ENCODE results near the gene CNTNAP5.

DNA sequence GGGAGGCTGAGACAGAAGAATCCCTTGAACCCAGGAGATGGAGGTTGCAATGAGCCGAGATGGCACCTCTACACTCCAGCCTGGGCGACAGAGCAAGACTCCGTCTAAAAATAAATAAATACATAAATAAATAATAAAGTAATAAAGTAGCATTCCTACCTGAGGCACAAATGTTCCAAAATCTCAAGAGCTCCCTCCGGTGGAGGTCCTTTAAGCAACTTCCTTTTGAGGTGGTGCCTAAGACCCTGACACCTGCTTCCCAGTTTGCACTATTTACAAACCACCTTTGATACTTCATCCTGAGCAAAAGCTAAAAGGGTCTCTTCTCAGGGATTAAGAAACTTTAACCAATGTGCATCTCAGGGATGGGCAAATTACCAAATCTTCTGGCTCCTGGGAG lies 505.1 kb downstream of the CNTNAP5 start:
- TF ChIP-seq CTCF (IDR thresholded peaks at IDR 0.05; ENCODE audit: poor library complexity) (no peak), EZH2 (IDR thresholded peaks at IDR 0.05; ENCODE audit: borderline replicate concordance) (no peak), EZH2phosphoT487 (IDR thresholded peaks at IDR 0.05; ENCODE audit: low read depth, severe bottlenecking, unreplicated experiment) (no peak)
